Neural cell (in vitro differentiated cells): ENCODE data around the gene ADAMTS17. TPM values are rescaled to one million over a fixed set of nuclear protein-coding genes. Genes with fewer than 3 reads are reported as not detected.

Source experiments
- H2AFZ ChIP-seq: fragments of 200-600, 300-800 bp; sonication (generic), shearing (Covaris generic); 2 replicates; pipeline ENCODE4 v1.6.0; 2014; ENCODE audit warnings: low read depth, mild to moderate bottlenecking, antibody characterized with exemption, low read length, moderate library complexity
- H3F3A ChIP-seq: fragments of 200-600 bp; shearing (Covaris generic); 2 replicates; pipeline ENCODE4 v1.6.1; 2016; ENCODE audit warnings: mild to moderate bottlenecking, moderate library complexity, mixed read lengths, antibody characterized with exemption, low read length; ENCODE audit not compliant: insufficient read depth, poor library complexity, severe bottlenecking
- H3K27ac ChIP-seq: fragments of 200-600, 300-800 bp; sonication (generic), shearing (Covaris generic); 2 replicates; pipeline ENCODE4 v1.5.1; 2014; ENCODE audit warnings: mild to moderate bottlenecking, low read length, moderate library complexity
- H3K27me3 ChIP-seq: fragments of 300-800, 200-600 bp; sonication (generic), shearing (Covaris generic); 2 replicates; pipeline ENCODE4 v1.6.0; 2014; ENCODE audit warnings: mild to moderate bottlenecking, low read depth, low read length, moderate library complexity; ENCODE audit not compliant: insufficient read depth
- H3K36me3 ChIP-seq: fragments of 300-800, 200-600 bp; sonication (generic), shearing (Covaris generic); 2 replicates; pipeline ENCODE4 v1.5.1; 2014; ENCODE audit warnings: mild to moderate bottlenecking, antibody characterized with exemption, low read length, moderate library complexity; ENCODE audit not compliant: insufficient read depth
- H3K4me2 ChIP-seq: fragments of 300-800, 200-600 bp; sonication (generic), shearing (Covaris generic); 2 replicates; pipeline ENCODE4 v1.6.0; 2014; ENCODE audit warnings: mild to moderate bottlenecking, low read length
- H3K4me3 ChIP-seq: fragments of 300-800, 200-600 bp; sonication (generic), shearing (Covaris generic); 2 replicates; pipeline ENCODE4 v1.5.1; 2014; ENCODE audit warnings: mild to moderate bottlenecking, low read length, moderate library complexity
- H3K79me2 ChIP-seq: fragments of 200-600 bp; shearing (Covaris generic); replicated peaks from 2 replicates; pipeline ENCODE4 v1.6.0; 2014; ENCODE audit warnings: mild to moderate bottlenecking, low read length, moderate library complexity; ENCODE audit not compliant: insufficient read depth
- H3K9ac ChIP-seq: fragments of 300-800, 200-600 bp; sonication (generic), shearing (Covaris generic); 2 replicates; pipeline ENCODE4 v1.6.1; 2016; ENCODE audit warnings: mild to moderate bottlenecking, low read length, mixed read lengths
- H3K9me2 ChIP-seq: fragments of 200-600 bp; shearing (Covaris generic); 2 replicates; pipeline ENCODE4 v1.6.1; 2016; ENCODE audit warnings: mild to moderate bottlenecking, low read length, mixed read lengths; ENCODE audit not compliant: insufficient read depth
- H3K9me3 ChIP-seq: fragments of 200-600, 300-800 bp; sonication (generic), shearing (Covaris generic); 2 replicates; pipeline ENCODE4 v1.6.1; 2016; ENCODE audit warnings: mild to moderate bottlenecking, mixed run types, low read length, moderate library complexity, mixed read lengths
- H4K20me1 ChIP-seq: fragments of 200-600 bp; shearing (Covaris generic); 2 replicates; pipeline ENCODE4 v1.6.1; 2016; ENCODE audit warnings: mild to moderate bottlenecking, mixed run types; ENCODE audit not compliant: insufficient read depth
- CTCF ChIP-seq: fragments of 450-650 bp; IDR thresholded peaks from 2 replicates; pipeline ENCODE4 v1.5.1; 2014; ENCODE audit warnings: antibody characterized with exemption, mild to moderate bottlenecking, moderate library complexity; ENCODE audit not compliant: poor library complexity, severe bottlenecking
- EP300 ChIP-seq: fragments of 450-650 bp; conservative IDR thresholded peaks from 2 replicates; pipeline ENCODE4 v1.6.1; 2014; ENCODE audit warnings: antibody characterized with exemption, mild to moderate bottlenecking, moderate library complexity; ENCODE audit not compliant: poor library complexity, severe bottlenecking
- EZH2 ChIP-seq: fragments of 200-600, 300-800 bp; shearing (Covaris generic), sonication (generic); IDR thresholded peaks from 2 replicates; pipeline ENCODE4 v1.6.1; 2014; ENCODE audit warnings: antibody characterized with exemption, low read length, borderline replicate concordance, mild to moderate bottlenecking; ENCODE audit not compliant: insufficient read depth, poor library complexity, severe bottlenecking
- POLR2AphosphoS5 ChIP-seq: IDR thresholded peaks from 2 replicates; pipeline ENCODE4 v1.6.1; 2012
- RAD21 ChIP-seq: fragments of 450-650 bp; conservative IDR thresholded peaks from 2 replicates; pipeline ENCODE4 v1.6.1; 2014; ENCODE audit warnings: antibody characterized with exemption, mild to moderate bottlenecking, moderate library complexity
- SMC3 ChIP-seq: fragments of 450-650 bp; conservative IDR thresholded peaks from 2 replicates; pipeline ENCODE4 v1.6.1; 2014; ENCODE audit warnings: antibody characterized with exemption, mild to moderate bottlenecking, moderate library complexity; ENCODE audit not compliant: poor library complexity
- TAF1 ChIP-seq: IDR thresholded peaks from 2 replicates; pipeline ENCODE4 v1.6.1; 2012; ENCODE audit warnings: low read depth
- polyA plus RNA-seq: library from polyadenylated mRNA; depleted of rRNA; stranded (reverse); fragments of >200 nt; gene quantifications from 2 replicates; pipeline ENCODE4 v1.2.3, GENCODE V29; 2014
- TF ChIP-seq, protein P1 (sequence below): IDR thresholded peaks from 2 replicates; pipeline ENCODE4 v1.6.1; 2012; ENCODE audit warnings: borderline replicate concordance

ADAMTS17 gene
- polyA plus RNA-seq, 1 donor from 2014 or later: 0.04 TPM

GRCh38 chr15:100373120-100373896 lies 31.5 kb upstream of the ADAMTS17 start:
- Histone ChIP-seq H3K36me3 (no peaks in the 10 kb centered on the region), H3K9me3 (peaks cover 3% of the 10 kb centered on the region), H4K20me1 (no peaks in the 10 kb centered on the region), H3K27me3 (peaks cover 28% of the 10 kb centered on the region), H3K4me2 (no peak overlapping the region), H3K79me2 (no peaks in the 10 kb centered on the region), H3K27ac (no peak overlapping the region), H3F3A (no peaks in the 10 kb centered on the region), H2AFZ (no peak overlapping the region), H3K9me2 (no peaks in the 10 kb centered on the region), H3K9ac (no peak overlapping the region), H3K4me3 (no peak overlapping the region)
- TF ChIP-seq EP300 (no peak), TAF1 (no peak), EZH2 (no peak), POLR2AphosphoS5 (no peak), RAD21 (no peak), SMC3 (no peak)
- TF ChIP-seq, protein P1, sequence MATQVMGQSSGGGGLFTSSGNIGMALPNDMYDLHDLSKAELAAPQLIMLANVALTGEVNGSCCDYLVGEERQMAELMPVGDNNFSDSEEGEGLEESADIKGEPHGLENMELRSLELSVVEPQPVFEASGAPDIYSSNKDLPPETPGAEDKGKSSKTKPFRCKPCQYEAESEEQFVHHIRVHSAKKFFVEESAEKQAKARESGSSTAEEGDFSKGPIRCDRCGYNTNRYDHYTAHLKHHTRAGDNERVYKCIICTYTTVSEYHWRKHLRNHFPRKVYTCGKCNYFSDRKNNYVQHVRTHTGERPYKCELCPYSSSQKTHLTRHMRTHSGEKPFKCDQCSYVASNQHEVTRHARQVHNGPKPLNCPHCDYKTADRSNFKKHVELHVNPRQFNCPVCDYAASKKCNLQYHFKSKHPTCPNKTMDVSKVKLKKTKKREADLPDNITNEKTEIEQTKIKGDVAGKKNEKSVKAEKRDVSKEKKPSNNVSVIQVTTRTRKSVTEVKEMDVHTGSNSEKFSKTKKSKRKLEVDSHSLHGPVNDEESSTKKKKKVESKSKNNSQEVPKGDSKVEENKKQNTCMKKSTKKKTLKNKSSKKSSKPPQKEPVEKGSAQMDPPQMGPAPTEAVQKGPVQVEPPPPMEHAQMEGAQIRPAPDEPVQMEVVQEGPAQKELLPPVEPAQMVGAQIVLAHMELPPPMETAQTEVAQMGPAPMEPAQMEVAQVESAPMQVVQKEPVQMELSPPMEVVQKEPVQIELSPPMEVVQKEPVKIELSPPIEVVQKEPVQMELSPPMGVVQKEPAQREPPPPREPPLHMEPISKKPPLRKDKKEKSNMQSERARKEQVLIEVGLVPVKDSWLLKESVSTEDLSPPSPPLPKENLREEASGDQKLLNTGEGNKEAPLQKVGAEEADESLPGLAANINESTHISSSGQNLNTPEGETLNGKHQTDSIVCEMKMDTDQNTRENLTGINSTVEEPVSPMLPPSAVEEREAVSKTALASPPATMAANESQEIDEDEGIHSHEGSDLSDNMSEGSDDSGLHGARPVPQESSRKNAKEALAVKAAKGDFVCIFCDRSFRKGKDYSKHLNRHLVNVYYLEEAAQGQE: no peak

DNA sequence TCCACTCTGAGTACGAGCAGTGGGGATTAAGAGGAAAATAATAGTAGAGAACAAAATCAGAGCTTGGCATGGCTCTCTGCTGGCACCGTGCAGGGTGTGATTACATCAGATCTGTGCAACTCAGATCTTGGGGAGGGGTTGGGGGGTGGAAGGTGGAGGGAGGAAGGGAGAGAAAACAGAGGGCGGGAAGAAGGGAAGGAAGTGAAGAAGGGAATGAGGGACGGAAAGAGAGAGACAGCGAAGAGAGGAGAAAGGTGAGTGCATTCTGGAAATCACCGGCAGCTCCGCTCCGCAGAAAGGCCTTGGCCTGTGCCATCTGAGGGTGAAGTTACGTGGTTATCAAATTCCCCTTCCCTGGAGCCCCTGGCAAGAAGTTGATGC lies 31.0 kb upstream of the ADAMTS17 start:
- H3K79me2 ChIP-seq: no peaks in the 10 kb centered on the region
- H3K4me2 ChIP-seq: no peak overlapping the region
- no peak overlapping the region for H3K9ac ChIP-seq
- peaks cover 28% of the 10 kb centered on the region for H3K27me3 ChIP-seq
- no peaks in the 10 kb centered on the region for H3F3A ChIP-seq
- no peaks in the 10 kb centered on the region for H3K36me3 ChIP-seq
- no peak overlapping the region for H3K4me3 ChIP-seq
- no peak overlapping the region for H3K27ac ChIP-seq
- no peak overlapping the region for H2AFZ ChIP-seq
- no peaks in the 10 kb centered on the region for H4K20me1 ChIP-seq
- H3K9me3 ChIP-seq: peaks cover 3% of the 10 kb centered on the region
- TF ChIP-seq CTCF (no peak), TAF1 (no peak), POLR2AphosphoS5 (no peak), SMC3 (no peak)
- H3K9me2 ChIP-seq: no peaks in the 10 kb centered on the region
